Myocyte (in vitro differentiated cells): ENCODE measurements around the gene TEX22. TPM values are rescaled to one million over a fixed set of nuclear protein-coding genes. Genes with fewer than 3 reads are reported as not detected.

ENCODE experiments used
- DNase-seq: peaks from one replicate; pipeline ENCODE4 v3.0.0-alpha.2; 2012; ENCODE audit warnings: low read depth
- total RNA-seq: library from RNA; depleted of rRNA; stranded (reverse); fragments of >200 nt; gene quantifications from 2 replicates; pipeline ENCODE4 v1.2.3, GENCODE V29; 2014

Gene TEX22
- total RNA-seq, 1 donor from 2014 or later: 0.32 TPM

- no peak for DNase-seq
Measured at GRCh38 chr14:105398726-105399465, 558 bp downstream of the TEX22 start.

GRCh38 chr14:105399466-105399775, 1.1 kb downstream of the TEX22 start:
- no peak for DNase-seq

- peak; percentile 71 for DNase-seq
Measured at GRCh38 chr14:105400016-105400415, 1.7 kb downstream of the TEX22 start.

GRCh38 chr14:105401699-105402098, 3.4 kb downstream of the TEX22 start:
- no peak for DNase-seq

- DNase-seq: no peak
Measured at GRCh38 chr14:105408592-105408991, 10.3 kb downstream of the TEX22 start.

GRCh38 chr14:105409364-105409763, 11.0 kb downstream of the TEX22 start:
- no peak for DNase-seq

- DNase-seq: no peak
Measured at GRCh38 chr14:105410642-105411016, 12.3 kb downstream of the TEX22 start.

GRCh38 chr14:105411017-105411941, 12.9 kb downstream of the TEX22 start:
- peak; percentile 47 for DNase-seq

GRCh38 chr14:105411985-105412770, 13.8 kb downstream of the TEX22 start:
- DNase-seq: no peak

GRCh38 chr14:105412771-105413543, 14.6 kb downstream of the TEX22 start:
- no peak for DNase-seq

- peak; percentile 36 for DNase-seq
Measured at GRCh38 chr14:105413544-105413886, 15.2 kb downstream of the TEX22 start.

- peak; percentile 45 for DNase-seq
Measured at GRCh38 chr14:105414456-105415371, 16.4 kb downstream of the TEX22 start.

GRCh38 chr14:105415481-105416428, 17.4 kb downstream of the TEX22 start:
- no peak for DNase-seq

GRCh38 chr14:105416671-105417070, 18.3 kb downstream of the TEX22 start:
- no peak for DNase-seq

GRCh38 chr14:105417690-105418121, 19.4 kb downstream of the TEX22 start:
- DNase-seq: no peak

GRCh38 chr14:105418269-105419194, 20.2 kb downstream of the TEX22 start:
- peak; percentile 39 for DNase-seq
